ENCODE measurements around the gene SUCO.

DNA sequence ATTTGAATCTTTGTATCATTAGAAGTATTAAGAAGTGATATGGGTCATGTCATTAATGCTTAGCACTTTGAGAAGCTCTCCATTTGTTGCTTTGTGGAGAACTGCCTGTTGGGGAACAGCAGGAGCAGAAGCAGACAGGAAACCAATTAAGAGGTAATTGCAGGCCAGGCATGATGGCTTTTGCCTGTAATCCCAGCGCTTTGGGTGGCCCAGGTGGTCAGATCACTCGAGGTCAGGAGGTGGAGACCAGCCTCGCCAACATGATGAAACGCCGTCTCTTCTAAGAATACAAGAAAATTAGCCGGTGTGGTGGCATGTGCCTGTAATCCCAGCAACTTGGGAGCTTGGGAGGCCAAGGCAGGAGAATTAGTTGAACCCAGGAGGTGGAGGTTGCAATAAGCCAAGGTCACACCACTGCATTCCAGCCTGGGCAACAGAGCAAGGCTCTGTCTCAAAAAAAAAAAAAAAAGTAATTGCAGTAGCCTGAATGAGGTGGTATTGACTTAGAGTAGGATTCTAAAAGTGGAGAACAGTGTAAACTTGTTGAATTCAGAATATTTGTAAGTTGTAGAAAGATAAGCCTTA is 68.2 kb downstream of the SUCO start:
- TF ChIP-seq, protein P1, sequence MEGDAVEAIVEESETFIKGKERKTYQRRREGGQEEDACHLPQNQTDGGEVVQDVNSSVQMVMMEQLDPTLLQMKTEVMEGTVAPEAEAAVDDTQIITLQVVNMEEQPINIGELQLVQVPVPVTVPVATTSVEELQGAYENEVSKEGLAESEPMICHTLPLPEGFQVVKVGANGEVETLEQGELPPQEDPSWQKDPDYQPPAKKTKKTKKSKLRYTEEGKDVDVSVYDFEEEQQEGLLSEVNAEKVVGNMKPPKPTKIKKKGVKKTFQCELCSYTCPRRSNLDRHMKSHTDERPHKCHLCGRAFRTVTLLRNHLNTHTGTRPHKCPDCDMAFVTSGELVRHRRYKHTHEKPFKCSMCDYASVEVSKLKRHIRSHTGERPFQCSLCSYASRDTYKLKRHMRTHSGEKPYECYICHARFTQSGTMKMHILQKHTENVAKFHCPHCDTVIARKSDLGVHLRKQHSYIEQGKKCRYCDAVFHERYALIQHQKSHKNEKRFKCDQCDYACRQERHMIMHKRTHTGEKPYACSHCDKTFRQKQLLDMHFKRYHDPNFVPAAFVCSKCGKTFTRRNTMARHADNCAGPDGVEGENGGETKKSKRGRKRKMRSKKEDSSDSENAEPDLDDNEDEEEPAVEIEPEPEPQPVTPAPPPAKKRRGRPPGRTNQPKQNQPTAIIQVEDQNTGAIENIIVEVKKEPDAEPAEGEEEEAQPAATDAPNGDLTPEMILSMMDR (conservative IDR thresholded peaks at IDR 0.05; ENCODE audit: low read length), result no peak
- no peak for TF ChIP-seq EZH2phosphoT487 (IDR thresholded peaks at IDR 0.05; ENCODE audit: borderline replicate concordance)
